Measurements from ENCODE around the gene AGAP1.

Gene AGAP1

DNA sequence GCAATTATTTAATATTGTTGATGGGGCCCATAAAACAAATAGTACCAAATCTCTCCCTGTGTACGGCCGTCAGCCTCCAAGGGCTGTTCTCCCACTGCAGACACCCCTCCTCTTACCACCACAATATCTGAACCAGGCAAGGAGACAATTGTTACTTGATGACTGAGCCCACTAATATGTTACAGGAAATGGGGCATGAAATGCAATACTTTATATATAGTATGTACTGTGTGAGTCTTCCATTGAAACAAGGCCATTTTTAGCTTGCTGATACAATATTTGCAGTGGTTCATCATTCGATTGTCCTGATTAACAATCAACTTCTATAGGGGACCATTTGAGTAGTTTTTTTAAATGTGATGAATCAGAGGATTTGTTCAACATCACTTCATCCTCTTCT lies 367.0 kb downstream of the AGAP1 start:
- ATAC-seq, result no peak
- Mint-ChIP-seq H3K4me3 (no peak overlapping the region), H3K4me1 (no peaks in the 10 kb centered on the region), H3K9me3 (no peaks in the 10 kb centered on the region), H3K36me3 (ENCODE audit: low read depth) (no peaks in the 10 kb centered on the region), H3K27me3 (peaks cover 21% of the 10 kb centered on the region), H3K27ac (no peak overlapping the region)
- DNase-seq, result no peak

GRCh38 chr2:235861383-235861782 lies 367.5 kb downstream of the AGAP1 start:
- Mint-ChIP-seq H3K27ac (no peak overlapping the region), H3K27me3 (peaks cover 26% of the 10 kb centered on the region)

GRCh38 chr2:235863414-235863813 lies 369.6 kb downstream of the AGAP1 start:
- H3K27ac Mint-ChIP-seq, result no peak overlapping the region
- H3K36me3 Mint-ChIP-seq (ENCODE audit: low read depth), result no peaks in the 10 kb centered on the region
- H3K4me3 Mint-ChIP-seq, result no peak overlapping the region
- H3K27me3 Mint-ChIP-seq, result peaks cover 26% of the 10 kb centered on the region
- H3K4me1 Mint-ChIP-seq, result no peaks in the 10 kb centered on the region
- no peak for DNase-seq
- no peak for ATAC-seq
- H3K9me3 Mint-ChIP-seq, result no peaks in the 10 kb centered on the region

More at GRCh38 chr2:235861383-235861782, 367.5 kb downstream of the AGAP1 start:
- Mint-ChIP-seq H3K4me3 (no peak overlapping the region), H3K36me3 (ENCODE audit: low read depth) (no peaks in the 10 kb centered on the region), H3K4me1 (no peaks in the 10 kb centered on the region), H3K9me3 (no peaks in the 10 kb centered on the region)
- no peak for DNase-seq
- no peak for ATAC-seq

DNA sequence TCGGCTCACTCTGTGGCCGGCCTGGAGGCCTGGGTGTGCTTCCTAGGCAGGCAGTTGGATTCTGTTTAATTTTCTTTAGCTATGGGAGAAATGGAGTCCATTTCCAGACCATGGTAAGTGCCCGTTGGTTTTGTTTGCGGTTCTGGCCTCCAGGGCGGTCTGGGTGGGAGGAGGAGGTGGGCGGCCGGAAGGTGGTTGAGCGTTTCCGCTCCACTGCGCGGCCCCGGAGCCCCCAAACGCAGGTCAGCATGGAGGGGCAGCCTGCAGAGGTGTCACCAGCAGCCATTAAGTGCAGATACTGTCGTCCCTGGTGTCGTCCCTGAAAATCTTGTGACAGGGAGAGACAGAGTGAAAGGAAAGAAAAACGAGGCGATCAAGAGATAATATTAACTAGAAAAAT lies 370.5 kb downstream of the AGAP1 start:
- DNase-seq, result no peak
- ATAC-seq, result no peak
- Mint-ChIP-seq H3K9me3 (no peaks in the 10 kb centered on the region), H3K36me3 (ENCODE audit: low read depth) (no peaks in the 10 kb centered on the region), H3K27ac (no peak overlapping the region), H3K4me3 (no peak overlapping the region), H3K4me1 (no peaks in the 10 kb centered on the region), H3K27me3 (peaks cover 26% of the 10 kb centered on the region)

DNA sequence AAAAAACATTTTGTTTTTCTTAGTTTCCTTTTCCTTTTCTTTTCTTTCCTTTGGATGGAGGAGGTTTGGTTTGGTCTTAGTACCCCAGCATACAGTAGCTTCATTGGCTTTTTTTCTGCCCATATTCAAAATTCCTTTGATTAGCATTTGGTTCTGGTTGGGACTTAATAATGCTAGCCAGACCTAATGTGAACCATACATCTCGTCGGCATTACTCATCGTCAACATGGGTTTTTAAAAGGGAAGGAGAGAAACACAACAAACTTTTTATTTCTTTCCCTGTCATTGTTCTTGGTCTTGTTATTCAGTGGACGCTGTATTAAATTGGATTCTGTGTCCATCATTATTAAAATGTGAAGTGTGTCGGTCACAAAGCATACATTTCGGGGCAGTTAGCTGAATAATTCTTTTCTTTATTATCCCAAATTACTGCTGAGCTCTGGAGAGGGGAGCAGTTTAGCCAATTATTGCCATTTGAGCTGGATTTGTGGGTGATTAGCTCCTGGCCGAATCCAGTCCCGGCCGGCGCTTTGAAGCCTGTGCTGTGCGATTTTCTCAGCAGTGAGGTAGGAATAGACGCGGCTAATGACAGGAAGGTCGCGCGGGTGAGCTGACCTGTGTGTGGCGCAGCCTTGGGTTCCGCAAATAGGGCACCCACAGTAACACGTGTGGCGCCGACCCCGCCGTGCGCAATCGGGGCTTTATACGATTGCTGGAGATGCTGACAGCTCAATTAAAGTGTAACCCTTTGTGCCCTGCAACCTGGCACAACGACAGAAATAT lies 371.1 kb downstream of the AGAP1 start:
- H3K36me3 Mint-ChIP-seq (ENCODE audit: low read depth), result no peaks in the 10 kb centered on the region
- H3K4me3 Mint-ChIP-seq, result no peak overlapping the region
- no peak overlapping the region for H3K27ac Mint-ChIP-seq
- H3K9me3 Mint-ChIP-seq, result no peaks in the 10 kb centered on the region
- H3K4me1 Mint-ChIP-seq, result no peaks in the 10 kb centered on the region
- H3K27me3 Mint-ChIP-seq, result peaks cover 26% of the 10 kb centered on the region
- DNase-seq, result no peak
- no peak for ATAC-seq

DNA sequence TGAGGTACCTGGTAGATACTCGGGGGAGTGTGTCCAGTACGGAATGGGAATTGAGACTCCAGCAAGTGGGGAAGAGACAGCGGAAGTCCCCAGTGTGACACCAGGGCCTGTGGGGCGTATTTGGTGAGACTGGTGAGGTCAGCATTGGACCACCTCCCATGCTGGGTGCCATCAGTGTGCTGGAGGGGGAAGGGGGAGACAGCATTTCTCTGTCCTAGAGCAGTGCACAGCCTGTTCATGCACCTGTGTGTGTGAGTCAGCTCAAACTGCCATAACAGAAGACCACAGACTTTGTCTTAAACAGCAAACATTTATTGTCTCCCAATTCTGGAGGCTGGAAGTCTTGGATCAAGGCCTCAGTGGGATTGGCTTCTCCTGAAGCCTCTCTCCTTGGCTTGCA lies 372.5 kb downstream of the AGAP1 start:
- H3K27me3 Mint-ChIP-seq, result peaks cover 24% of the 10 kb centered on the region
- no peak overlapping the region for H3K4me3 Mint-ChIP-seq
- H3K9me3 Mint-ChIP-seq, result no peaks in the 10 kb centered on the region
- ATAC-seq, result no peak
- no peaks in the 10 kb centered on the region for H3K36me3 Mint-ChIP-seq (ENCODE audit: low read depth)
- no peaks in the 10 kb centered on the region for H3K4me1 Mint-ChIP-seq
- H3K27ac Mint-ChIP-seq, result no peak overlapping the region
- no peak for DNase-seq

GRCh38 chr2:235868224-235868623 lies 374.4 kb downstream of the AGAP1 start:
- Mint-ChIP-seq H3K4me3 (no peak overlapping the region), H3K9me3 (no peaks in the 10 kb centered on the region), H3K27ac (no peak overlapping the region), H3K4me1 (no peaks in the 10 kb centered on the region), H3K27me3 (peaks cover 20% of the 10 kb centered on the region), H3K36me3 (ENCODE audit: low read depth) (no peaks in the 10 kb centered on the region)
- ATAC-seq (no peak), DNase-seq (no peak)

DNA sequence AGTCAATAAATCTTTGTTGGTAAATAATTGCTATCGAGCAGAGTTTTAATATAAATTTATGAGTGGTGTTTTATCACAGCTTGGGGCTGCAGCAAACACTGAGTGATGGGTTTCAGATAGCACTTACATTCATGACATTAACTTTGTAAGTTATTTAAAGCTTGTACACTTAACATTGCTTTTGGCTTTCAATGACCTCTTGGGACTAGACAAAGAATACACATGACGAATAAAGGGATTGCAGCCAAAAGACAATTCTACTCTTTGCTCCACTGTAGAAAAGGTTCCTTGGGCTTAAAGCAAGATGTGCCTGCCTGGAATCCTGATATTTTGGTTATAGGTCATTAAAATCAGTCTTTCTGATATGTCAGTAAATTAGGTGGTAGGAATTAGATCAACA lies 374.8 kb downstream of the AGAP1 start:
- H3K4me1 Mint-ChIP-seq, result no peaks in the 10 kb centered on the region
- no peaks in the 10 kb centered on the region for H3K9me3 Mint-ChIP-seq
- DNase-seq, result no peak
- H3K36me3 Mint-ChIP-seq (ENCODE audit: low read depth), result no peaks in the 10 kb centered on the region
- peaks cover 17% of the 10 kb centered on the region for H3K27me3 Mint-ChIP-seq
- H3K27ac Mint-ChIP-seq, result no peak overlapping the region
- H3K4me3 Mint-ChIP-seq, result no peak overlapping the region
- no peak for ATAC-seq

- Mint-ChIP-seq H3K27me3 (peaks cover 7% of the 10 kb centered on the region), H3K9me3 (no peaks in the 10 kb centered on the region), H3K4me3 (no peak overlapping the region), H3K4me1 (no peaks in the 10 kb centered on the region), H3K27ac (no peak overlapping the region), H3K36me3 (ENCODE audit: low read depth) (no peaks in the 10 kb centered on the region)
- ATAC-seq (no peak), DNase-seq (no peak)
These were observed 376.7 kb downstream of the AGAP1 start for GRCh38 chr2:235870515-235870914.

- no peak overlapping the region for H3K27ac Mint-ChIP-seq
- H3K9me3 Mint-ChIP-seq, result no peaks in the 10 kb centered on the region
- ATAC-seq (no peak), DNase-seq (no peak)
- no peak overlapping the region for H3K4me3 Mint-ChIP-seq
- H3K36me3 Mint-ChIP-seq (ENCODE audit: low read depth), result no peaks in the 10 kb centered on the region
- no peaks in the 10 kb centered on the region for H3K4me1 Mint-ChIP-seq
- H3K27me3 Mint-ChIP-seq, result no peaks in the 10 kb centered on the region
These were observed 382.3 kb downstream of the AGAP1 start for GRCh38 chr2:235876099-235876679.

GRCh38 chr2:235877275-235877802 lies 383.5 kb downstream of the AGAP1 start:
- H3K36me3 Mint-ChIP-seq (ENCODE audit: low read depth), result no peaks in the 10 kb centered on the region
- DNase-seq (no peak), ATAC-seq (no peak)
- H3K27ac Mint-ChIP-seq, result no peak overlapping the region
- no peaks in the 10 kb centered on the region for H3K4me1 Mint-ChIP-seq
- H3K9me3 Mint-ChIP-seq, result no peaks in the 10 kb centered on the region
- H3K27me3 Mint-ChIP-seq, result no peaks in the 10 kb centered on the region
- no peak overlapping the region for H3K4me3 Mint-ChIP-seq

DNA sequence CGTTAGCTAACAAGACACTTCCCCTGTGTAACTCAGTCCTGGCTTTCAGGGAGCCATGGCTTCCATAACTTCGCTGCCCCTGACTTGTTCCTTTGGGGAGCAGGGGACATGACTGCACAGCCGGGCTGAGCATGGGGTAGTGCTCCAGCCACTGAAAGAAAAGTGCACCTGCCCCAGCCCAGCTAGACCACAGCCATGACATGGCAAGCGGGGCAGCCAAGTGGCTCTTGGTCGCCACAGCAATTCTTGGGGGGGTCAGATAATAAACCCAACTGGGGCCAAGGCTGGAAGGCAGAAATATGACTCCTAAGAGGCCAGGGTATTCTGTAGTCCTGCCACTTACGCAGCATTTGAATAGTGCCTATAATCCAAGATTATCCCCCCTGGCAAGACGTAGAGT lies 385.3 kb downstream of the AGAP1 start:
- Mint-ChIP-seq H3K9me3 (no peaks in the 10 kb centered on the region), H3K36me3 (ENCODE audit: low read depth) (no peaks in the 10 kb centered on the region), H3K27ac (no peak overlapping the region), H3K27me3 (no peaks in the 10 kb centered on the region), H3K4me3 (no peak overlapping the region), H3K4me1 (no peaks in the 10 kb centered on the region)
- no peak for ATAC-seq
- DNase-seq, result no peak

- Mint-ChIP-seq H3K27me3 (no peaks in the 10 kb centered on the region), H3K4me3 (no peak overlapping the region), H3K36me3 (ENCODE audit: low read depth) (no peaks in the 10 kb centered on the region), H3K27ac (no peak overlapping the region), H3K4me1 (no peaks in the 10 kb centered on the region), H3K9me3 (no peaks in the 10 kb centered on the region)
- DNase-seq, result no peak
- no peak for ATAC-seq
These were observed 389.8 kb downstream of the AGAP1 start for GRCh38 chr2:235883675-235884074.

DNA sequence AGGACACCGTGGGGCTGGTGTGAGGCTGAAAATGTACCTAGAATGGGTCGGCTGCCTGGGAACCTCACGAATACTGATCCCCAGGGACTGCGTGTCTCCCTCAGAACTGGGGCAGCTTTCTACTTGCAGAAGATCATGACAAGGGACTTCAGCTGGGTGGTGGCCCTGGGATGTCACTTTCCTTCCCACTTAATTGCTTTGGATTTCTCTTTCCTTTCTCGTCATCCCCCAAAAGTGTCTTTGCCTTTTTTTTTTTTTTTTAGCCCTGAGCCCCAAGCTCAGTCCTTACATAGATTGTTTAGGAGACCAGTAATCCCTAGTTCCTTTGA lies 395.4 kb downstream of the AGAP1 start:
- Mint-ChIP-seq H3K27ac (no peak overlapping the region), H3K9me3 (no peaks in the 10 kb centered on the region)

DNA sequence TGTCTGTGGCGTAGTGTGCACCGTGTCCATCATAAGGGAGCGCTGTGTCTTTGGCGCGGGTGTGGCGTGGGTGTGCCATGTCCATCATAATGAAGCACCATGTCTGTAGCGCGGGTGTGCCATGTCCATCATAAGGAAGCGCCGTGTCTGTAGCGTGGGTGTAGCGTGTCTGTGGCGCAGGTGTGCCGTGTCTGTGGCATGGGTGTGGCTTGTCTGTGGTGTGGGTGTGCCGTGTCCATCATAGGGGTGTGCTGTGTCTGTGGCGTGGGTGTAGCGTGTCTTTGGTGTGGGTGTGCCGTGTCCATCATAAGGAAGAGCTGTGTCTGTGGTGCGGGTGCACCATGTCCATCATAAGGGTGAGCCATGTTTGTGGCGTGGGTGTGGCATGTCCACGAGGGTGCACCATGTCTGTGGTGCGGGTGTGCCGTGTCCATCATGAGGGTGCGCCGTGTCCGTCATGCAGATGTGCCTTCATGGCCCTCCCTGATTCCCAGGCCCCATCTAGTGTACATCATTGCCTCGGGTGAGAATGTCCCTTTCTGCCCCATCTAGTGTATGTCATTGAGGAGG lies 399.4 kb downstream of the AGAP1 start:
- Mint-ChIP-seq H3K27me3 (no peaks in the 10 kb centered on the region), H3K4me1 (no peaks in the 10 kb centered on the region), H3K36me3 (ENCODE audit: low read depth) (no peaks in the 10 kb centered on the region), H3K27ac (no peak overlapping the region), H3K4me3 (no peak overlapping the region), H3K9me3 (no peaks in the 10 kb centered on the region)
- DNase-seq, result no peak
- no peak for ATAC-seq

More for the DNA sequence above, 395.4 kb downstream of the AGAP1 start:
- DNase-seq (no peak), ATAC-seq (no peak)
- Mint-ChIP-seq H3K36me3 (ENCODE audit: low read depth) (no peaks in the 10 kb centered on the region), H3K4me3 (no peak overlapping the region), H3K4me1 (no peaks in the 10 kb centered on the region), H3K27me3 (no peaks in the 10 kb centered on the region)
